ENCODE measurements around the gene HIPK2.

HIPK2 gene

DNA sequence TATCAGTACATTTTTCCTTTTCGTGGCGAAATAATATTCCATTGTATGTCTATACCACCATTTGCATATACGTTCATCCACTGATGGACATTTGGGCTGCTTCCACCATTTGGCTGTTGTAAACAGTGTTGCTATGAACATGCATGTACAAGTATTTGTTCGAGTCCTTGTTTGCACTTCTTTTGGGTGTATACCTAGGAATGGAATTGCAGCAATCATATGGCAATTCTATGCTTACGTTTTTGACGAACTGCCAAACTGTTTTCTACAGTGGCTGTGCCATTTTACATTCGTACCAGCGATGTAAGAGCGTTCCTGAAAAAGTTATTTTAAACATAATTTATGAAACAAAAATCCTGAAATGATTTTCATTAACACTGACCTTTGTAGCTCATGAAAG lies 79.5 kb downstream of the HIPK2 start:
- no peak for DNase-seq
- H3K79me2 ChIP-seq (ENCODE audit: control insufficient read depth, insufficient read depth, low read length) = no peaks in the 10 kb centered on the region
- no peaks in the 10 kb centered on the region for H3K36me3 ChIP-seq (ENCODE audit: control insufficient read depth, insufficient read depth, low read length)
- H3K4me1 ChIP-seq (ENCODE audit: control insufficient read depth, low read depth, low read length) = peaks cover 3% of the 10 kb centered on the region
- H2BK5ac ChIP-seq (ENCODE audit: low read length) = no peak overlapping the region
- no peak overlapping the region for H3K4ac ChIP-seq (ENCODE audit: low read depth, low read length)
- H3K23ac ChIP-seq (ENCODE audit: low read length) = no peak overlapping the region
- no peak overlapping the region for H2BK120ac ChIP-seq (ENCODE audit: low read depth, low read length)
- H4K5ac ChIP-seq (ENCODE audit: low read length) = no peak overlapping the region
- H3K9ac ChIP-seq (ENCODE audit: low read length) = no peak overlapping the region
- WGBS (ENCODE audit: extremely low coverage, insufficient coverage, low lambda C conversion rate) = no CpG with 5 or more reads among the region's 9 CpGs
- no peak overlapping the region for H3K27ac ChIP-seq (ENCODE audit: low read depth, low read length)
- no peaks in the 10 kb centered on the region for H3K79me1 ChIP-seq (ENCODE audit: low read length)
- H2BK15ac ChIP-seq (replicated peaks; ENCODE audit: low read depth) = no peak overlapping the region
- no peak overlapping the region for H2AK5ac ChIP-seq (ENCODE audit: low read length)
- no peak overlapping the region for H3K56ac ChIP-seq (ENCODE audit: low read length)
- no peaks in the 10 kb centered on the region for H3K27me3 ChIP-seq (ENCODE audit: insufficient read depth, low read length, poor library complexity)
- H4K8ac ChIP-seq (ENCODE audit: low read depth, low read length) = no peak overlapping the region
- H3K4me3 ChIP-seq (ENCODE audit: low read length) = no peak overlapping the region
- H3K4me2 ChIP-seq (ENCODE audit: low read length) = no peak overlapping the region
- H3K18ac ChIP-seq (ENCODE audit: low read length) = no peak overlapping the region

DNA sequence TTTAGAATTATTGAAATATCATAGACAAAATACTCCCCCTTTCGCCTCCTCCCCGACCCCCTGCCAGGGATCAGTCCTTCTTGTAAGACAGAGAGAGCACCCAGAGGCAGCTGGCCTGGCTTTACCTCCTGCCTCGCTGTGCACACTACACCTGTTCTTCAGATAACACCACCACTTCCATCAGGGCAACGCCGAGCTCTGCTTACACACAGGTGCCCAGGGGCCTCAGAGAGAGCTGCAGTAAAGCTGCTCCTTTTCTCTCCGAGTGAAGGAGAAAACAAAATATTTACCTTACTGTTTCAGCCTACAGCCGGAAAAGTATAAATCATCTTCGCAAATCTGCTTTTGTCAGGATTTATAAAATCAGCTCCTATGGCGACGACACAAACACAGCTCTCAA lies 80.7 kb downstream of the HIPK2 start:
- no peak for DNase-seq
- H3K27me3 ChIP-seq (ENCODE audit: insufficient read depth, low read length, poor library complexity) = no peaks in the 10 kb centered on the region
- no peak overlapping the region for H2AK5ac ChIP-seq (ENCODE audit: low read length)
- no peak overlapping the region for H3K56ac ChIP-seq (ENCODE audit: low read length)
- no CpG with 5 or more reads among the region's 10 CpGs for WGBS (ENCODE audit: extremely low coverage, insufficient coverage, low lambda C conversion rate)
- no peak overlapping the region for H3K9ac ChIP-seq (ENCODE audit: low read length)
- H3K4ac ChIP-seq (ENCODE audit: low read depth, low read length) = no peak overlapping the region
- no peak overlapping the region for H3K18ac ChIP-seq (ENCODE audit: low read length)
- no peak overlapping the region for H4K8ac ChIP-seq (ENCODE audit: low read depth, low read length)
- no peak overlapping the region for H3K23ac ChIP-seq (ENCODE audit: low read length)
- H3K79me2 ChIP-seq (ENCODE audit: control insufficient read depth, insufficient read depth, low read length) = no peaks in the 10 kb centered on the region
- no peak overlapping the region for H3K27ac ChIP-seq (ENCODE audit: low read depth, low read length)
- H3K4me1 ChIP-seq (ENCODE audit: control insufficient read depth, low read depth, low read length) = peaks cover 3% of the 10 kb centered on the region
- no peak overlapping the region for H2BK5ac ChIP-seq (ENCODE audit: low read length)
- H3K4me3 ChIP-seq (ENCODE audit: low read length) = no peak overlapping the region
- H2BK120ac ChIP-seq (ENCODE audit: low read depth, low read length) = no peak overlapping the region
- no peaks in the 10 kb centered on the region for H3K79me1 ChIP-seq (ENCODE audit: low read length)
- no peak overlapping the region for H2BK15ac ChIP-seq (replicated peaks; ENCODE audit: low read depth)
- H3K36me3 ChIP-seq (ENCODE audit: control insufficient read depth, insufficient read depth, low read length) = no peaks in the 10 kb centered on the region
- H3K4me2 ChIP-seq (ENCODE audit: low read length) = no peak overlapping the region
- no peak overlapping the region for H4K5ac ChIP-seq (ENCODE audit: low read length)

DNA sequence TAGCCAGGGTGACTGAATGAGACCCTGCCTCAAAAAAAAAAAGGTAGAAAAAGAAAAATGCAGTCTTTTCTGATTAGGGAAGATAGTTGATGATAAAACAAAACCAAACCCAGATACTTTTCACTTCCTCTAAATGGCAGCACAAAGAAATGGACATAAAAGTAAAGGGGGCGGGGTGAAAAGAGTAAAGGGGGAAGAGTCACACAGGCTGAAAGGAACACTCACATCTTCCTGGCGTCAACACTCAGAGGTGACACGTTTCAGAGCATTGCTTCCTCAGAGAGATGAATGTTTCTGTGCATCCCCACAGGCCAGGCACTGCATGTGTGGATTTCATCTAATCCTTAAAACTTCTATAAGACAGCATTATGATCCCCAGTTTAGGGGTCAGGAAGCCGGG lies 81.2 kb downstream of the HIPK2 start:
- H2BK120ac ChIP-seq (ENCODE audit: low read depth, low read length) = no peak overlapping the region
- no peak overlapping the region for H3K23ac ChIP-seq (ENCODE audit: low read length)
- no CpG with 5 or more reads among the region's 4 CpGs for WGBS (ENCODE audit: extremely low coverage, insufficient coverage, low lambda C conversion rate)
- H3K4me2 ChIP-seq (ENCODE audit: low read length) = no peak overlapping the region
- no peak overlapping the region for H3K18ac ChIP-seq (ENCODE audit: low read length)
- no peak overlapping the region for H4K8ac ChIP-seq (ENCODE audit: low read depth, low read length)
- no peak overlapping the region for H3K4ac ChIP-seq (ENCODE audit: low read depth, low read length)
- H3K4me3 ChIP-seq (ENCODE audit: low read length) = no peak overlapping the region
- no peak overlapping the region for H2BK5ac ChIP-seq (ENCODE audit: low read length)
- H3K36me3 ChIP-seq (ENCODE audit: control insufficient read depth, insufficient read depth, low read length) = no peaks in the 10 kb centered on the region
- H3K4me1 ChIP-seq (ENCODE audit: control insufficient read depth, low read depth, low read length) = peaks cover 3% of the 10 kb centered on the region
- no peak overlapping the region for H2BK15ac ChIP-seq (replicated peaks; ENCODE audit: low read depth)
- H3K79me2 ChIP-seq (ENCODE audit: control insufficient read depth, insufficient read depth, low read length) = no peaks in the 10 kb centered on the region
- no peak overlapping the region for H3K27ac ChIP-seq (ENCODE audit: low read depth, low read length)
- H3K9ac ChIP-seq (ENCODE audit: low read length) = no peak overlapping the region
- H2AK5ac ChIP-seq (ENCODE audit: low read length) = no peak overlapping the region
- no peaks in the 10 kb centered on the region for H3K79me1 ChIP-seq (ENCODE audit: low read length)
- no peaks in the 10 kb centered on the region for H3K27me3 ChIP-seq (ENCODE audit: insufficient read depth, low read length, poor library complexity)
- no peak overlapping the region for H3K56ac ChIP-seq (ENCODE audit: low read length)
- no peak for DNase-seq
- H4K5ac ChIP-seq (ENCODE audit: low read length) = no peak overlapping the region

DNA sequence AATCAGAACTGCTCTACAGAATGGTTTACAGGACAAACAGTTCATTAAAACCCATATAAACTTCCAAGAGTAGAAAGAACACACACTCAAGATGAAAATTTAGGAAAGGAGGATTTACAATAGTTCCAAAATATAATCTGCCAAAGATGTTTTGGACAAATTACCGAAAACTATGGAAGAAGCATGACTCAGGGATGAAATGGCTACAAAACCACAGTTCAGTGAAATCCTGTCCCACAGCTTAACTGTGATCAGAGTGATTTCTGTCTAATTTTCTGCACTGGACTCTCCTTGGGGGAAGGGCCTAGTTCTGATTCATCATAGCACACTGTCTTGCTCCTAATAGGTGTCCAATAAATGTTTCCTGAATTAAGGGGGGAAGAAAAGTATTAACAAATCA lies 82.2 kb downstream of the HIPK2 start:
- Histone ChIP-seq H3K18ac (ENCODE audit: low read length) (no peak overlapping the region), H3K4me1 (ENCODE audit: control insufficient read depth, low read depth, low read length) (peaks cover 3% of the 10 kb centered on the region), H2BK15ac (replicated peaks; ENCODE audit: low read depth) (no peak overlapping the region), H2AK5ac (ENCODE audit: low read length) (no peak overlapping the region), H4K8ac (ENCODE audit: low read depth, low read length) (no peak overlapping the region), H3K79me1 (ENCODE audit: low read length) (no peaks in the 10 kb centered on the region), H3K56ac (ENCODE audit: low read length) (no peak overlapping the region), H3K23ac (ENCODE audit: low read length) (no peak overlapping the region), H3K4me2 (ENCODE audit: low read length) (no peak overlapping the region), H3K4ac (ENCODE audit: low read depth, low read length) (no peak overlapping the region), H3K27ac (ENCODE audit: low read depth, low read length) (no peak overlapping the region), H3K4me3 (ENCODE audit: low read length) (no peak overlapping the region), H3K9ac (ENCODE audit: low read length) (no peak overlapping the region), H4K5ac (ENCODE audit: low read length) (no peak overlapping the region), H3K79me2 (ENCODE audit: control insufficient read depth, insufficient read depth, low read length) (no peaks in the 10 kb centered on the region), H2BK120ac (ENCODE audit: low read depth, low read length) (no peak overlapping the region), H3K36me3 (ENCODE audit: control insufficient read depth, insufficient read depth, low read length) (no peaks in the 10 kb centered on the region), H2BK5ac (ENCODE audit: low read length) (no peak overlapping the region), H3K27me3 (ENCODE audit: insufficient read depth, low read length, poor library complexity) (no peaks in the 10 kb centered on the region)
- no CpG with 5 or more reads among the region's 1 CpG for WGBS (ENCODE audit: extremely low coverage, insufficient coverage, low lambda C conversion rate)
- no peak for DNase-seq

DNA sequence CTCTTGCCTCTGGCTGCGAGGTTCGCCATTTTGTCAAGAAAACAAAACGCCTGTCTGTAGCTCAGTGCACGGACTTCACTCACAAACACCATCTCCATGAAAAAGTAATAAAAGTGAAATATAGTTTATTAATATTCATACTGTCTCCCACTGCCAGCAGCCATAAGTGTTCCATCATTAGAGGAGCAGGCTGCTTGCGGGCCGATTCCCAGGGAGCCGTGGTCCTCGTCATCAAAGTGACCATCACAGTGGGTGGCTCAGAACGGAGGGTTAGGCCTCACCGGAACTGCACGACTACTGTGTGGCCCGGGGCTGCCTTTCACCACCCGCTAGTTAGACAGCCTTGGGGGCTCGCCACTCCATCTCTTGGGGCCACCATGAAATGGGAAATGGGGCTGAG lies 82.7 kb downstream of the HIPK2 start:
- Histone ChIP-seq H3K23ac (ENCODE audit: low read length) (no peak overlapping the region), H3K4ac (ENCODE audit: low read depth, low read length) (no peak overlapping the region), H3K4me1 (ENCODE audit: control insufficient read depth, low read depth, low read length) (peaks cover under 1% of the 10 kb centered on the region), H3K27me3 (ENCODE audit: insufficient read depth, low read length, poor library complexity) (no peaks in the 10 kb centered on the region), H3K18ac (ENCODE audit: low read length) (no peak overlapping the region), H3K36me3 (ENCODE audit: control insufficient read depth, insufficient read depth, low read length) (no peaks in the 10 kb centered on the region), H2AK5ac (ENCODE audit: low read length) (no peak overlapping the region), H3K79me2 (ENCODE audit: control insufficient read depth, insufficient read depth, low read length) (no peaks in the 10 kb centered on the region), H2BK120ac (ENCODE audit: low read depth, low read length) (no peak overlapping the region), H2BK15ac (replicated peaks; ENCODE audit: low read depth) (no peak overlapping the region), H3K56ac (ENCODE audit: low read length) (no peak overlapping the region), H3K9ac (ENCODE audit: low read length) (no peak overlapping the region), H4K5ac (ENCODE audit: low read length) (no peak overlapping the region), H3K79me1 (ENCODE audit: low read length) (no peaks in the 10 kb centered on the region), H3K27ac (ENCODE audit: low read depth, low read length) (no peak overlapping the region), H3K4me2 (ENCODE audit: low read length) (no peak overlapping the region), H4K8ac (ENCODE audit: low read depth, low read length) (no peak overlapping the region), H2BK5ac (ENCODE audit: low read length) (no peak overlapping the region), H3K4me3 (ENCODE audit: low read length) (no peak overlapping the region)
- DNase-seq = no peak
- WGBS (ENCODE audit: extremely low coverage, insufficient coverage, low lambda C conversion rate) = no CpG with 5 or more reads among the region's 14 CpGs

DNA sequence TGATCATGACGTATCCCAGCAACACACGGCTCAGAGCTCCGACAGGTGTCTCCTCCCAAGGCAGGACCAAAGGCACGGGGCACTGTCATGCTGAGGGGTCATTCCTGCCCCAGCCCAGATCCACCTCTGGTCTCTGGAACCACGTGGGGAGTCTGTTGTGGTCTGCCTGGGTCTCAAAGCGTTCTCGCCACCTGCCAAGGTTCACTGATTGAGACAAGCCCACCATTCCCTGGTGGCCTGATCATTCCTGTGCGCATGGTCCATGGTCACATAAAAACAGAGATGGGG lies 83.5 kb downstream of the HIPK2 start:
- no peak for DNase-seq
- no CpG with 5 or more reads among the region's 8 CpGs for whole genome bisulfite sequencing (ENCODE audit: extremely low coverage, insufficient coverage, low lambda C conversion rate)
- H3K18ac ChIP-seq (ENCODE audit: low read length) = no peak overlapping the region

More for the DNA sequence above, 83.5 kb downstream of the HIPK2 start:
- Histone ChIP-seq H3K4me1 (ENCODE audit: control insufficient read depth, low read depth, low read length) (no peaks in the 10 kb centered on the region), H3K27me3 (ENCODE audit: insufficient read depth, low read length, poor library complexity) (no peaks in the 10 kb centered on the region), H3K4me3 (ENCODE audit: low read length) (no peak overlapping the region), H2AK5ac (ENCODE audit: low read length) (no peak overlapping the region), H2BK15ac (replicated peaks; ENCODE audit: low read depth) (no peak overlapping the region), H3K79me1 (ENCODE audit: low read length) (no peaks in the 10 kb centered on the region), H3K56ac (ENCODE audit: low read length) (no peak overlapping the region), H4K5ac (ENCODE audit: low read length) (no peak overlapping the region), H3K36me3 (ENCODE audit: control insufficient read depth, insufficient read depth, low read length) (no peaks in the 10 kb centered on the region), H4K8ac (ENCODE audit: low read depth, low read length) (no peak overlapping the region), H3K9ac (ENCODE audit: low read length) (no peak overlapping the region), H2BK5ac (ENCODE audit: low read length) (no peak overlapping the region), H3K23ac (ENCODE audit: low read length) (no peak overlapping the region), H3K4ac (ENCODE audit: low read depth, low read length) (no peak overlapping the region), H3K4me2 (ENCODE audit: low read length) (no peak overlapping the region), H3K27ac (ENCODE audit: low read depth, low read length) (no peak overlapping the region), H2BK120ac (ENCODE audit: low read depth, low read length) (no peak overlapping the region), H3K79me2 (ENCODE audit: control insufficient read depth, insufficient read depth, low read length) (no peaks in the 10 kb centered on the region)
